ENCODE data around the gene CCNI2. TPM values are rescaled to one million over a fixed set of nuclear protein-coding genes. Genes with fewer than 3 reads are reported as not detected.

Gene CCNI2
- total RNA-seq, 2 experiments from 2014 or later, result 16.7 to 52.5 TPM

GRCh38 chr5:132752581-132753125, 5.4 kb downstream of the CCNI2 start:
- DNase-seq (peak; percentile 12), ATAC-seq (no peak)
- Mint-ChIP-seq H3K27me3 (no peaks in the 10 kb centered on the region), H3K36me3 (peaks cover 16% of the 10 kb centered on the region), H3K9me3 (ENCODE audit: low read depth) (no peaks in the 10 kb centered on the region), H3K4me3 (no peak overlapping the region), H3K27ac (no peak overlapping the region), H3K4me1 (peaks cover 58% of the 10 kb centered on the region)
- CTCF ChIA-PET, result interaction anchor here (1.0 to 1.5 kb wide), 3 partner anchors 9 to 68 kb away, joined by 4 read pairs; no protein-coding TSS in a partner anchor

DNA sequence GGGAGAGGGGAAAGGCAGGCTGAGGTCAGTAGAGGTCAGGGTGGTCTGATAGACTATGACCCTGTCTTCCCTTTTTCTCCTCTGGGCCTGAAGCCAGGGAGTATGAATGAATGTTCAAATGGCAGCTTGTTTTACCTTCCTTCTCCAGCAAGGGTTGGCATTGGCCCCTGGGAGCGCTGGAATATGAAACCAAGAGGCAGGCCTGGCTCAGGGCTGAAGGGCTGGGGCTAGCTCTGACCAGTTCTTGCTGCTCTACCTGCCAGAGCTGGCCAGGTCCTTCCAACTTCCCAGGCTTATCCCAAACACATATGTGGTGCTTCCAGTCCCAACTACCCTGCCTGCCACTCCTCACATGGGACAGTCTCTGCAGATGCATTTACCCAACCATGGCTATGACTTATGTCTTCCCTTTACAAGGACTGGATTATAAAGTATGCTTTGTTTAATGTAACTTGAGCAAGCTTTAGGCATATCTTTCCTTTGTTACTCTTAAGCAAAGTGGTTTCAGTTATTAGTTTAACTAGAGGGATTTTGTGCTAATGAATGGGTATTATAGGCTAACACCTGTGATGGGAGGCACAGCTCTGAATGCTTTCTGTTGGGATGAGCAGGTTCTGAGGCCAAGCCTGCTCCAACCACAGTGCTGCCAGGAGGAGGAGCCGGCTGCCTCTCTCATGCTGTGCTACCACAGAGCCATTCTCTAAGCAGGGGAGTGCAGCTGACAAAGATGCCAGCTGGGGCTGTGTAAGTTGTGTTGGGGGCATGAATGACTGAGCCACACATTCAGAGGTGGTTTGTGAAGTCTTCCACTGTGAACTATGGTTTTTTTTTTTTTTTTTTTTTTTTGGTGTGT, 6.1 kb downstream of the CCNI2 start:
- Mint-ChIP-seq H3K9me3 (ENCODE audit: low read depth) (no peaks in the 10 kb centered on the region), H3K36me3 (peaks cover 16% of the 10 kb centered on the region), H3K27ac (no peak overlapping the region), H3K27me3 (no peaks in the 10 kb centered on the region), H3K4me3 (no peak overlapping the region), H3K4me1 (peaks cover 55% of the 10 kb centered on the region)
- ATAC-seq (peak; percentile 43), DNase-seq (peak; percentile 49)
- CTCF ChIA-PET, result interaction anchor here (0.7 to 1.5 kb wide), 7 partner anchors 9 to 269 kb away, joined by 3 to 8 read pairs (median 3); no protein-coding TSS in a partner anchor

GRCh38 chr5:132754111-132754510, 6.9 kb downstream of the CCNI2 start:
- H3K27me3 Mint-ChIP-seq, result no peaks in the 10 kb centered on the region
- no peaks in the 10 kb centered on the region for H3K9me3 Mint-ChIP-seq (ENCODE audit: low read depth)
- peaks cover 52% of the 10 kb centered on the region for H3K4me1 Mint-ChIP-seq
- peak; percentile 37 for DNase-seq
- no peak for ATAC-seq
- H3K27ac Mint-ChIP-seq, result no peak overlapping the region
- CTCF ChIA-PET, result interaction anchor here (1.0 to 1.6 kb wide), 8 partner anchors 11 to 248 kb away, joined by 3 to 8 read pairs (median 3); no protein-coding TSS in a partner anchor
- H3K36me3 Mint-ChIP-seq, result peaks cover 16% of the 10 kb centered on the region
- H3K4me3 Mint-ChIP-seq, result no peak overlapping the region

- peaks cover 44% of the 10 kb centered on the region for H3K4me1 Mint-ChIP-seq
- CTCF ChIA-PET, result interaction anchor here (0.6 to 1.6 kb wide), 7 partner anchors 10 to 249 kb away, joined by 3 to 6 read pairs (median 3); no protein-coding TSS in a partner anchor
- no peak overlapping the region for H3K4me3 Mint-ChIP-seq
- peaks cover 16% of the 10 kb centered on the region for H3K36me3 Mint-ChIP-seq
- no peak for ATAC-seq
- no peak for DNase-seq
- no peaks in the 10 kb centered on the region for H3K27me3 Mint-ChIP-seq
- no peaks in the 10 kb centered on the region for H3K9me3 Mint-ChIP-seq (ENCODE audit: low read depth)
- no peak overlapping the region for H3K27ac Mint-ChIP-seq
Observed at GRCh38 chr5:132754947-132755346, 7.7 kb downstream of the CCNI2 start.

GRCh38 chr5:132756542-132756941, 9.3 kb downstream of the CCNI2 start:
- CTCF ChIA-PET, result interaction anchor here (0.8 to 2.0 kb wide), 6 partner anchors 10 to 78 kb away, joined by 3 to 9 read pairs (median 3); partner anchors contain the start of genes CCNI2 and SOWAHA
- H3K4me1 Mint-ChIP-seq, result peaks cover 28% of the 10 kb centered on the region
- ATAC-seq, result no peak
- peaks cover 9% of the 10 kb centered on the region for H3K36me3 Mint-ChIP-seq
- H3K9me3 Mint-ChIP-seq (ENCODE audit: low read depth), result no peaks in the 10 kb centered on the region
- no peaks in the 10 kb centered on the region for H3K27me3 Mint-ChIP-seq
- H3K27ac Mint-ChIP-seq, result no peak overlapping the region
- DNase-seq, result peak; percentile 25
- H3K4me3 Mint-ChIP-seq, result no peak overlapping the region

DNA sequence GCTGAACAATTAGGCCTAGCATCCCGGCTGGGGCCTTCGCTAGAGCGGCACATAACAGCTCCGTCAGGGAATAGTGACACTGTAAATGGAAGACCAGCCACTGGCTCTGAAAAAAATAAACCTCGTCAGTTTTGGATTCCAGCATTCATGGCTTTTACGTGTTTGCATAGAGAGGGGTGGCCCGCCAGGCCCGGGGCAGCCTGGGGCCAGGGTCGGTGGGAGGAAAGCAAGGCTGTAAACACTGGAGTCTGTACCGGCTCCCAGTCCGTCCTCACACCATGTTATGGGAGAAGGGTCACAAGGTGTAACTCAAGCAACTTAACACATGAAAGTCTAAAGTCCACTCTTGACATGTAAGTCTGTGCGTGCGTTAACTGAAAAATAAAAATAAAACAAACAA, 11.2 kb downstream of the CCNI2 start:
- Mint-ChIP-seq H3K27ac (no peak overlapping the region), H3K27me3 (no peaks in the 10 kb centered on the region), H3K36me3 (peaks cover 10% of the 10 kb centered on the region), H3K4me1 (peaks cover 16% of the 10 kb centered on the region), H3K9me3 (ENCODE audit: low read depth) (no peaks in the 10 kb centered on the region), H3K4me3 (no peak overlapping the region)
- no peak for DNase-seq
- CTCF ChIA-PET, result no interaction called here
- ATAC-seq, result no peak

GRCh38 chr5:132759114-132760048, 12.2 kb downstream of the CCNI2 start:
- H3K4me1 Mint-ChIP-seq, result peaks cover 10% of the 10 kb centered on the region
- H3K36me3 Mint-ChIP-seq, result peaks cover 8% of the 10 kb centered on the region
- no peak for ATAC-seq
- H3K9me3 Mint-ChIP-seq (ENCODE audit: low read depth), result no peaks in the 10 kb centered on the region
- DNase-seq, result no peak
- CTCF ChIA-PET, result no interaction called here
- H3K27me3 Mint-ChIP-seq, result no peaks in the 10 kb centered on the region
- no peak overlapping the region for H3K27ac Mint-ChIP-seq
- H3K4me3 Mint-ChIP-seq, result no peak overlapping the region

DNA sequence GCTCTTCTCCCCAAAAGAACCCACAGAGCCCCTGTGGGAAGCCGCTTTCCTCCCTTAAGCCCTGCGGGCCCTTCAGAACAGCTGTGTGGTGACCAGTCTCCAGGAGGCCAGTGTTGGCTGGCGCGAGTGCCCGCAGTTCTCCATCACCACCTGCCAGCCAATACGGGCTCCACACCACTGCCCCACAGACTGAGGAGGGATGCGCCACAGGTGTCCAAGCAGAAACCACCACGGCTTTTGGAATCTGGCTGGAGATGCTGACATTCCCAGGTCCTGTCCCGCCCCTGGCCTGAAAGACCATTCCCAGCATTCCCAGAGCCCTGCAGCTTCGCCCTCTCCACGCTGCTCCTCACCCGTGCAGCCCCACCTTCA, 12.8 kb downstream of the CCNI2 start:
- H3K36me3 Mint-ChIP-seq, result peaks cover 8% of the 10 kb centered on the region
- H3K4me3 Mint-ChIP-seq, result no peak overlapping the region
- H3K27ac Mint-ChIP-seq, result no peak overlapping the region
- DNase-seq (no peak), ATAC-seq (no peak)
- CTCF ChIA-PET, result no interaction called here
- H3K4me1 Mint-ChIP-seq, result peaks cover 4% of the 10 kb centered on the region
- H3K9me3 Mint-ChIP-seq (ENCODE audit: low read depth), result no peaks in the 10 kb centered on the region
- no peaks in the 10 kb centered on the region for H3K27me3 Mint-ChIP-seq

- H3K4me1 Mint-ChIP-seq, result no peaks in the 10 kb centered on the region
Observed at GRCh38 chr5:132760601-132761317, 13.5 kb downstream of the CCNI2 start.

GRCh38 chr5:132761321-132762240, 14.4 kb downstream of the CCNI2 start:
- CTCF ChIA-PET, result no interaction called here

More at GRCh38 chr5:132760601-132761317, 13.5 kb downstream of the CCNI2 start:
- CTCF ChIA-PET, result no interaction called here
- peaks cover 8% of the 10 kb centered on the region for H3K36me3 Mint-ChIP-seq
- no peak overlapping the region for H3K4me3 Mint-ChIP-seq
- H3K27ac Mint-ChIP-seq, result no peak overlapping the region
- ATAC-seq (no peak), DNase-seq (no peak)
- no peaks in the 10 kb centered on the region for H3K9me3 Mint-ChIP-seq (ENCODE audit: low read depth)
- no peaks in the 10 kb centered on the region for H3K27me3 Mint-ChIP-seq

GRCh38 chr5:132762246-132763000, 15.2 kb downstream of the CCNI2 start:
- H3K4me3 Mint-ChIP-seq, result no peak overlapping the region
- no peaks in the 10 kb centered on the region for H3K9me3 Mint-ChIP-seq (ENCODE audit: low read depth)
- CTCF ChIA-PET, result no interaction called here
- peaks cover 8% of the 10 kb centered on the region for H3K36me3 Mint-ChIP-seq
- DNase-seq (no peak), ATAC-seq (no peak)
- H3K27me3 Mint-ChIP-seq, result no peaks in the 10 kb centered on the region
- no peaks in the 10 kb centered on the region for H3K4me1 Mint-ChIP-seq
- no peak overlapping the region for H3K27ac Mint-ChIP-seq

More at GRCh38 chr5:132761321-132762240, 14.4 kb downstream of the CCNI2 start:
- no peak for DNase-seq
- Mint-ChIP-seq H3K36me3 (peaks cover 8% of the 10 kb centered on the region), H3K4me1 (no peaks in the 10 kb centered on the region), H3K27ac (no peak overlapping the region), H3K9me3 (ENCODE audit: low read depth) (no peaks in the 10 kb centered on the region), H3K27me3 (no peaks in the 10 kb centered on the region), H3K4me3 (no peak overlapping the region)
- no peak for ATAC-seq
